ENCODE data around the gene MAPK8IP3.
A peak's percentile ranks its signal among the peaks of the same experiment; 100 is the strongest.
"Not testable (repeated sequence)": the region's sequence is repeated elsewhere in the genome, so short reads cannot be mapped to it uniquely, and the experiment has no call there.

MAPK8IP3 gene

DNA sequence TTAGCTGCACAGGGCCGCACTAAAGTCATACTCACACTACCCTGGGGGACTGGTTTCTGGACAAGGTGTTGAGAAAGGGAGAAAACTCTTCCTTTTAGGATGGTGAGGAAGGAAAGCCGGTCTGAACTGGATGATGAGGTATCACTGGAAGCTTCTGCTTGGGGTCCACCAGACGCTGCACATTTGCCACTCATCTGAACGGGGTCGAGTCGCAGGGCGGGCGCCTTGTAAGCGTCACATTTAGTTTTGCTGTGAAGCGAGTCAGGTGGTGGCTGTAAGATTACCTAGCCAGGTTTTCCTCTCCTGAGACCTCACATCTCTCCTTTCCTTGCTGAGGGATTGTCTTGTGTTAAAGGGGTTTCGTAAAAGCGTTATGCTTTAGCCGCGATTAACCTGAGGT is 25.6 kb upstream of the MAPK8IP3 start:
- DNase-seq: no peak

DNA sequence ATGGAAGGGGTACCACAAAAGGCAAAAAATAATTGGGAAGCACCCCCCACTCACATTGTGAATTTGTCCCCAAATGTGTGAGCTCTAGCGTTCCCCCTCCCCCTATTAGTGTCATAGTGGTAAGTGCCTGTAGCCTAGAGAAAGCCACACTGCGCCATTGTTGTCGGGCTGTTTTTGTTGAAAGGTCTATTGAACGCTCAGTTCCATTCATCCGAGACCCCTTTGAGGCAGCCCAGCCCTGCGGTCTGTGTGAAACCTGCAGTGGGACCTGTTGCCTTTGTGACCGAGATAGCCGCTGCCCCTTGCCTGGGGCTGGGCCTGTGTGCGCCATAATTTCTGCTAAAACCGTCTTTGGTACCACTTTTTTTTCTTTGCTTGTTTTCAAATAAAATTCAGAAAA is 25.0 kb upstream of the MAPK8IP3 start:
- no peak for DNase-seq

- DNase-seq: no peak
Measured at GRCh38 chr16:1687427-1688316, 18.3 kb upstream of the MAPK8IP3 start.

DNA sequence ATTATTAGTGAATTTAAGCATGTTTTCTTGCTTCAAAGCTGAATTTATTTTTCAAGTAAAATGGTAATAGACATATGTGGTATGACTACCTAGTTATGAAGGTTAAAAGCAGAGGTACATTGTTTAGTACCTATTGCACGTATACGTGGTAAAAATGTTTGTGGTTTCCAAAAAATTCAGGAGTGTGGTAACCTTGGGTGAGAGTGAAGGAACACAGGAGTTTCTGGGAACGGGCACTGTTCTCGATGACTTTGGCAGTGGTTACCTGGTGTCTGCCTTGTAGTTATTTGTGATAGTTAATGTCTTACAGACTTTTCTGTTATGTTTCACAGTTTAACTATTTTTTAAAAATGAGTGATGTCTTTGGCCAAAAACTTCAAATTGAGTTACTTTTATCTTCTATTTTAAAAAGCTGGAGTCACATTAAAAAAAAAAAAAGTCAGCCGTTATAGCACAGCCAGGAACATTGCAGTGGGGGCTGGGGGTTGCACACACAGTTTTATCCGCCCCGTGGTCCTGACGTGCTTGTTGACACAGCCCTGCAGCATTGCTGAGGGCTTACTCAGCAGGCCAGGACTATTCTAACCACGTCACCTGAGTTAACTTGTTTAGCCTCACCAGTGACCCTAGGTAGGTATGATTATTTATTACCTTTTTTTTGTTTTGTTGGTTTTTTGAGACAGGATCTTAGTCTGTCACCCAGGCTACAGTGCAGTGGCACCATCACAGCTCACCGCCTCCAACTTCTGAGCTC is 17.0 kb upstream of the MAPK8IP3 start:
- no peak for DNase-seq

DNA sequence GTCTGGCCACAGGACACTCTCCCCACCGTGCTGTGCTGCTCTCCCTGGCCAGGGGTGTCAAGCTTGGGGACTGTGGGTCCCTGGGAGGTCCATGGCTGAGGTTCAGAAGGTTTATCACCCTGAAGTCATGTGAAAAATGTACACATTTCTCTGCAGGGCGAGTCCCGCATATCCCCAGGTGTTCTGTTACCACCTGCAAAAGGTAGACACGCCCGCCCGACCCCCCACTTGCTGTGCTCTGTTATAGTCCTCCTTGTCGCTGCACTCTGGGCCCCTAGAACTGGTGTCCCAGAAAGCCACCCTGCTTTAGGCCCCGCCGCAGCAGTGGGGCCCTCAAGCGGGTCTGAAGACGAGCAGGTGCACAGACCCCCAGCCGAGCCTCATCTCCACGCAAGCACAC is 16.1 kb upstream of the MAPK8IP3 start:
- DNase-seq: no peak

GRCh38 chr16:1690810-1691209 is 15.2 kb upstream of the MAPK8IP3 start:
- no peak for DNase-seq

GRCh38 chr16:1691276-1691675 is 14.7 kb upstream of the MAPK8IP3 start:
- no peak for DNase-seq

DNA sequence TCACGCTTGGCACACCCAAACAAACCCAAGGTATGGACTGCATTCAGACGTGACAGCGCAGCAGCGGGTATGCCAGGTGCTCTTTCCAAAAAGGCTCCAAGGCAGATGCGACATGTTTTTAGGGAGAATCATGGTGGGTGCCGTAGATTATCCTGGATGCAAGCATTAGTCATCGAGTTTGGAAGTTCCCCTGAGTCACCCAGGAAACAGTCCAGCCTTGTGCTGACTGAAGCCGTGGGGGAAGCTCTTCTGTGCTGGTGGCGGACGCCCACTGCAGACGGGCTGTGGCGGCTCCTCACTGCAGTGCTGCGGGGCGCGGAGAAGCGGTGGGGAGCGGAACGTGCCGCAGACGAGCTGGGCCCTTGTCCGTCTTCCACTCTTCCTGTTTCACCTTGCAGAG is 14.0 kb upstream of the MAPK8IP3 start:
- no peak for DNase-seq

- DNase-seq: no peak
Measured at GRCh38 chr16:1696863-1697262, 9.1 kb upstream of the MAPK8IP3 start.

- no peak for DNase-seq
Measured at GRCh38 chr16:1698680-1699079, 7.3 kb upstream of the MAPK8IP3 start.

DNA sequence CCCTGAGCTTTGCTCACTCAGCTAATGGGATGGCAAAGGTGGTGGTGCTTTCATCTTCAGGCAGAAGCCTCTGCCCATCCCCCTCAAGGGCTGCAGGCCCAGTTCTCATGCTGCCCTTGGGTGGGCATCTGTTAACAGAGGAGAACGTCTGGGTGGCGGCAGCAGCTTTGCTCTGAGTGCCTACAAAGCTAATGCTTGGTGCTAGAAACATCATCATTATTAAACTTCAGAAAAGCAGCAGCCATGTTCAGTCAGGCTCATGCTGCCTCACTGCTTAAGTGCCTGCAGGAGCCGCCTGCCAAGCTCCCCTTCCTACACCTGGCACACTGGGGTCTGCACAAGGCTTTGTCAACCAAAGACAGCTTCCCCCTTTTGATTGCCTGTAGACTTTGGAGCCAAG is 5.7 kb upstream of the MAPK8IP3 start:
- DNase-seq: no peak

GRCh38 chr16:1701216-1701878 is 4.6 kb upstream of the MAPK8IP3 start:
- no peak for DNase-seq

- DNase-seq: not testable (repeated sequence)
Measured at GRCh38 chr16:1705324-1705687, 689 bp upstream of the MAPK8IP3 start.

DNA sequence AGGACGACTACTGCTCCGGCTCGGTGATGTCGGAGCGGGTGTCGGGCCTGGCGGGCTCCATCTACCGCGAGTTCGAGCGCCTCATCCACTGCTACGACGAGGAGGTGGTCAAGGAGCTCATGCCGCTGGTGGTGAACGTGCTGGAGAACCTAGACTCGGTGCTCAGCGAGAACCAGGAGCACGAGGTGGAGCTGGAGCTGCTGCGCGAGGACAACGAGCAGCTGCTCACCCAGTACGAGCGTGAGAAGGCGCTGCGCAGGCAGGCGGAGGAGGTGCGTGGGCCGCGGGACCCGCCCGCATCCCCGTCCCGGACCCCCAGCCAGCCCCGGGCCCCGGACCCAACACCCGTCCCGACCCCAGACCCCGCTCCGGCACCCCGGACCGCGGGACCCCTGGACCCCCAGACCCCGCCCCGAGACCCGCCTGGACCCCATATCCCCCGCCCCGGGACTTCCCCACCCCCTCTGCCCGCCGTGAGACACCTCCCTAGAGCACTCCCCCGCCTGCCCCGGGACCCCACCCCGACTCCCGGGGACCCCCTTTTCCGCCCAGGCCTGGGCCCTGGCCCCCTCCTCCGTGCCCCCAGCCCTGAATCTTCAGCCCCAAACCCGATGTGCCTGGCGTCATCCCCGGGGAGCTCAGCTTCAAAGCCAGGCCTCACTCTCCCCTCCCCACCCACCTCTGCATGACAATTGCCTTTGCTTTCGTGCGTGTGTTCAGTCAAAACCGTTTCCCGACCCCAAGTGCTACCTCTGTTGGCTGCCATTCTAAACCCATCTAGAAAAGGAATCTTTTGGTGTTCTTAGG is 594 bp downstream of the MAPK8IP3 start:
- DNase-seq: peak; percentile 38

GRCh38 chr16:1707193-1707790 is 1.3 kb downstream of the MAPK8IP3 start:
- DNase-seq: no peak

GRCh38 chr16:1708083-1708767 is 2.2 kb downstream of the MAPK8IP3 start:
- no peak for DNase-seq

DNA sequence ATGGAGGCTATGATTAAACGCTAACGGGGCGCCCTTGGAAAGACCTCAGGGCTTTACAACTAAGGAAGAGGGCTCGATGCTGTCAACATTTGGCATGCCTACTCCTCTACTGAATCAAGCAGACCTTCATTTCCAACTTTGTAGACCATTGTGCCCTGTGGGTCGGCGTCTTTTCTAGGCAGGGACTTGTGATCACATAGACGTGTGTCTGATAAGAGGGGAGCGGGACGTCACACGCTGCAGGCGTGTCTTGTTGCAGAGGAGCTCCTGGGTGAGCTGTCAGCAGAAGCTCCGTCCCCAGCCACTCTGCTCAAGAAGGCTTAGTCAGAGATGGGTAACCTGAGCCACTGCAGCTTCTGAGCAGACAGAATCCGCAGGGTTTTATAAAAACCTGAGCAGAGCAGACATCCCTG is 2.8 kb downstream of the MAPK8IP3 start:
- DNase-seq: no peak

GRCh38 chr16:1709356-1709755 is 3.4 kb downstream of the MAPK8IP3 start:
- DNase-seq: no peak

- DNase-seq: no peak
Measured at GRCh38 chr16:1710811-1711507, 5.0 kb downstream of the MAPK8IP3 start.

GRCh38 chr16:1712791-1713261 is 6.8 kb downstream of the MAPK8IP3 start:
- no peak for DNase-seq

DNA sequence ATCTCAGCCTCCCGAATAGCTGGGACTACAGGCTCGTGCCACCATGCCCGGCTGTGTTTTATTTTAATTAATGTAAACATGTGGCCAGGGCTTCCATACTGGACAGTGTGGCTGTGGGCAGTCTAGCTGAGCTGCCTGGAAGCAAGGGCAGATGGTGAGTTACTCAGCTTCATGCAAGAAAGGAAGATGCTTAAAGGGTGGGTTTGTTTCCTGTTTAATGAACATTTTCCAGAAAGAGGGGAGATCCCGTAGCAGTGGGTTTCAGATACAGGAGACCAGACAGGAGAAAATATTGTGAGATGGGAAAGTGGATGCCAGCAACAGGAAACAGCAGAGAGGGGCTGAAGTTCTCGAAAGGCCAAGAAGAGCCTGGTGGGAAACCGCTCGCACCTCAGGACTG is 7.3 kb downstream of the MAPK8IP3 start:
- no peak for DNase-seq
